ENCODE measurements around the gene APBA3.

Gene APBA3

DNA sequence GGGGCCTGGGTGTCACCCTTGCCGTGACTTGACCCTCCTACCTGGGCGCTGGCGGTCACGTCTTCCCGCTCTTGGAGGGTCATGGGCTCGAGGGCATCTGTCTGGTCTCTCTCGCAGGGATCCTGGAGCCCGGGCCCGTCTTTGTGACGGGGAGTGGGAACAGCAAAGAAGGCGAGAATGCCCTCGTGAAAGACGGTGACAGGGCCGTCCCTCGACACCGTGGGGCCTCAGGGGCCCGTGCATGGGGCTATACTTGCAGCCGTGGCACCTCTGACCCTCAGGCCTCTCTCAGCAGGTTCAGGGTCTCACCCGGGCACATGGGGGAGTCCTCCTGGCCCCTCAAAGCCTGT, 45.6 kb upstream of the APBA3 start:
- no peak overlapping the region for H3K4me3 ChIP-seq (ENCODE audit: control insufficient read depth, low read depth, low read length)
- DNase-seq (ENCODE audit: low read depth): no peak
- TF ChIP-seq, protein P1, sequence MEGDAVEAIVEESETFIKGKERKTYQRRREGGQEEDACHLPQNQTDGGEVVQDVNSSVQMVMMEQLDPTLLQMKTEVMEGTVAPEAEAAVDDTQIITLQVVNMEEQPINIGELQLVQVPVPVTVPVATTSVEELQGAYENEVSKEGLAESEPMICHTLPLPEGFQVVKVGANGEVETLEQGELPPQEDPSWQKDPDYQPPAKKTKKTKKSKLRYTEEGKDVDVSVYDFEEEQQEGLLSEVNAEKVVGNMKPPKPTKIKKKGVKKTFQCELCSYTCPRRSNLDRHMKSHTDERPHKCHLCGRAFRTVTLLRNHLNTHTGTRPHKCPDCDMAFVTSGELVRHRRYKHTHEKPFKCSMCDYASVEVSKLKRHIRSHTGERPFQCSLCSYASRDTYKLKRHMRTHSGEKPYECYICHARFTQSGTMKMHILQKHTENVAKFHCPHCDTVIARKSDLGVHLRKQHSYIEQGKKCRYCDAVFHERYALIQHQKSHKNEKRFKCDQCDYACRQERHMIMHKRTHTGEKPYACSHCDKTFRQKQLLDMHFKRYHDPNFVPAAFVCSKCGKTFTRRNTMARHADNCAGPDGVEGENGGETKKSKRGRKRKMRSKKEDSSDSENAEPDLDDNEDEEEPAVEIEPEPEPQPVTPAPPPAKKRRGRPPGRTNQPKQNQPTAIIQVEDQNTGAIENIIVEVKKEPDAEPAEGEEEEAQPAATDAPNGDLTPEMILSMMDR (conservative IDR thresholded peaks at IDR 0.05; ENCODE audit: control insufficient read depth, insufficient read depth, low read depth, low read length): no peak

DNA sequence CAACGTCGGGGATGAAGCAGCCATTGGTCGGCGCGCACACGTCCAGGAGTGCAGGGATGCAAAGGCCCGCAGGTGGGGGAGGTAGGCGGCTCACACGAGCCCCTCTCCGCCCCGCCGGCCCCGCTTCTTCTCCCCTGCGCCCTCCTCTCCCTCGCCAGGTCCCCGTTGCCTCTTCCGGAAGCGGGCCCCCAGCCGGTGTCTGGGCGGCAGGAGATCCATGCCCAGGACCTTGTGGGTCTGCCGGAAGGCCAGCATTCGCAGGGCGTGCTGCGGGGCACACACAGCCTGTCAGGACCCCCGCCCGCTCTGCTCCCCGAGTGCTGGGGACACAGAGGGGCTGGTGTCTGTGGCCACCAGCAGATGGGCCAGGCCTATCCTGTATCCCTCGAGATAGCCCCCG, 44.4 kb upstream of the APBA3 start:
- TF ChIP-seq, protein P1 (conservative IDR thresholded peaks at IDR 0.05; ENCODE audit: control insufficient read depth, insufficient read depth, low read depth, low read length): no peak
- DNase-seq (ENCODE audit: low read depth): no peak

DNA sequence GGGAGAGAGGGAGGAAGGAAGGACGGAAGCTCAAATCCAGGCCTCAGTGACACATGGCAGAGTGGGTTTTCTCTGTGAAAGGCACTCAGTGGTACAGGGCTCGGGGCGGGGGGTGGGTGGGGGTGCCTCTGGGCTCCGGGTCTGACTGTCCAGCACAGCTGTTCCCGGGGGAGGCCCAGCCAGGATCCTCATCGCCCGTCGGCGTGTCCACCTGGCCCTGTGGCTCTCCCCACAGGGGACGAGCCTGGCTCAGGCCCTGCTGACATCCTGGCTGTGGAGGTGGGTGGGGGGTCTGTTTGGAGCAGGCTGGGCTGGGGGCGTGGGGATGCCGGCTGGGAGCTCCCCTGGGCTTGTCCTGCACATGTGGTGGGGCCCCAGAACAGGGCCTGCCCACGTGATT, 42.9 kb upstream of the APBA3 start:
- TF ChIP-seq, protein P1 (conservative IDR thresholded peaks at IDR 0.05; ENCODE audit: control insufficient read depth, insufficient read depth, low read depth, low read length): no peak
- no peak overlapping the region for H3K4me3 ChIP-seq (ENCODE audit: control insufficient read depth, low read depth, low read length)

More for the DNA sequence above, 44.4 kb upstream of the APBA3 start:
- no peak overlapping the region for H3K4me3 ChIP-seq (ENCODE audit: control insufficient read depth, low read depth, low read length)

DNA sequence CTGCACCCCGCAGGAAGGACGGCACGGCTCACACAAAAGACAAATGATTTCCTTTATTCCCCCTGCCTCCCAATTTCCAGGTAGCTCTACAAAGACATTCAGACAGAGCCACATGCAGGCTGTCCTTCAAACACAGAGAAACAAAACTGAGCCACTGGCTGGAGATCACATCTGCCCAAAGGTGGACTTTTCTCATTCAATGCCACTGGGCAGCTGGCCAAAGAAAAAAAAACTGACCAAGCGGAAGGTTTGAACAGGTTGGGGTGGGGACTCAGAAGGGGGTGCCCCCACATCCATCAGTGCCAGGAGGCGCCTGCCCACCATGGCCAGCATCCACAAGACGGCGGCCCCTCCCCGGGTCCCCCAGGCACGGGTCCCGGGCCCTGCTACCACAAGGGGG, 42.5 kb upstream of the APBA3 start:
- no peak overlapping the region for H3K4me3 ChIP-seq (ENCODE audit: control insufficient read depth, low read depth, low read length)
- DNase-seq (ENCODE audit: low read depth): no peak
- TF ChIP-seq, protein P1 (conservative IDR thresholded peaks at IDR 0.05; ENCODE audit: control insufficient read depth, insufficient read depth, low read depth, low read length): no peak

More for the DNA sequence above, 42.9 kb upstream of the APBA3 start:
- DNase-seq (ENCODE audit: low read depth): no peak

DNA sequence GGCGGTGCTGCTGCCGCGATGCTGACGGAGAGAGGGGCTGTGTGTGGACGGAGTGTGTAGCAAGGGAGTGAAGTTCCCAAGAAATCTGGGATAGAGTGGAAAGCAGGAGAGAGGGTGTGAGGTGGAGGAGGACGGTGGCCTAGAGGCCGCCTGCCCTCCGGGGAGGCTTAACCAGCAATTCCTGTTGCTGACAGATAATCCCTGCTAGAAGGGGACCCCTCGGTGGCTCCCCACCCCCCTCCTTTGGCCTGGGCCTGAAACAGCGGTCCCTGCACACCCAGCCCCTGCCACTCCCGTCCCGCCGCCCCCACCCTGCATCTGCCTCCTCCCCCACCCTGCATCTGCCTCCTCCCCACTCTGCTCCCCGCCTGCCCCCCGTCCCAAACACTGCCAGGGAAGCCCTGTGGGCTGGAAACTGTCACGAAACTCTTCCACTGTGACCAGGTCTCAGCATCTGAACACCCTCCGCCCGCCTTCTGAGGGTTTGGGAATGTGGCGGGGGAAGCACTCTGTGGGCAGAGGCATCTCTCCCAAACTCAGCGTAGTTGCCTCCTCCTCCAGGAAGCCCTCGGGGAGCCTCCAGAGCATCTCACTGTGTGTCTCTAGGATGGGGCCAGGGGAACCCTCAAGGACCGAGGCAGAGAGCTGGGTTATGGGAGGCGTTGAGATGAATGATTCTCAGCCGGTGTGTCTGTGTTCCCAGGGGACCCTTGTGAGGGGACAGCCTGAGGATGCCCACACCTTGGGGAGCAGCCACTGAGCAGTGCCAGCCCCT, 41.8 kb upstream of the APBA3 start:
- no peak for DNase-seq (ENCODE audit: low read depth)
- TF ChIP-seq, protein P1 (conservative IDR thresholded peaks at IDR 0.05; ENCODE audit: control insufficient read depth, insufficient read depth, low read depth, low read length): no peak
- no peak overlapping the region for H3K4me3 ChIP-seq (ENCODE audit: control insufficient read depth, low read depth, low read length)

DNA sequence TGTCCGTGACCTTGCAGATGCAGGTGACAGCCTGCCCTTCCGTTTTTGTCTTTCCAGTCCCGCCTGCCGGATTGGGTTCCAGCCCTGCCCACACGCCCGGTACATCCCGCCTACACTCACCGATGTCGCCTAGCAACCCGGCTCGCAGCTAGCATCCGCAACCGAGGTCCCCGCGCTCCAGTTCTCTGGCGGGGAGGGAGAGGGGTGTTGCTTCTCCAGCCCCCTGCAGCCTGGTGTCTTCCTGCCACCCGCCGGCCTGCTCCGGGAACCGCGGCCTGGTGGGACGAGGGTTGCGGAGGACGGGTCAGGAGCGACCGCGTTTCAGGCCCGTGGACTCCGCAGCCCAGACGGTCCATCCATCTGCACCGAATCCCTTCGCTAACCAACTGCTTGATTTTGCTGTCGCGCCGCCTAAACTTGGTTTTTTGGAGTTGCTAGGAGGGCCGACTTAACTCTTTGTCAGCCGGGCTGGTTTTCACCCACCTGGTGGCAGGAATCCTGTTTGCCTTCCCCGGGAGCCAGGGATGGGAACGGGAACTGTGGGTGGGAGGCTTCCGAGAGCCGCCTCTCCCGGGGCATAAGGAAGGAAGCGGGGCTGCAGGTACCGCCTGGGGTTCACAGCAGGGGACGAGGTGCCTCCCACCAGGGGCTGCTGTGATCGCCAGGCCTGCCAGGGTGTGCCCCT, 40.1 kb upstream of the APBA3 start:
- no peak for DNase-seq (ENCODE audit: low read depth)
- no peak overlapping the region for H3K4me3 ChIP-seq (ENCODE audit: control insufficient read depth, low read depth, low read length)
- TF ChIP-seq, protein P1 (conservative IDR thresholded peaks at IDR 0.05; ENCODE audit: control insufficient read depth, insufficient read depth, low read depth, low read length): peak; percentile 21
